OCI-LY1 (cell line): ENCODE data around the gene RGS17.

ENCODE experiments used
- H2AFZ ChIP-seq: fragments of 200-600 bp; sonication (generic), shearing (Covaris generic); 2 replicates; pipeline ENCODE4 v1.6.0; 2014; ENCODE audit warnings: antibody characterized with exemption, mild to moderate bottlenecking, low read length
- H3F3A ChIP-seq: fragments of 200-600 bp; sonication (generic), shearing (Covaris generic); 2 replicates; pipeline ENCODE4 v1.6.0; 2014; ENCODE audit warnings: mild to moderate bottlenecking, antibody characterized with exemption, low read length, moderate library complexity; ENCODE audit not compliant: insufficient read depth
- H3K27ac ChIP-seq: fragments of 200-600 bp; sonication (generic); 2 replicates; pipeline ENCODE4 v1.5.1; 2014; ENCODE audit warnings: low read length, mixed run types, mild to moderate bottlenecking, low read depth; ENCODE audit not compliant: poor library complexity, severe bottlenecking
- H3K27me3 ChIP-seq: fragments of 200-600 bp; sonication (generic); 2 replicates; pipeline ENCODE4 v1.6.0; 2014; ENCODE audit warnings: antibody characterized with exemption, mild to moderate bottlenecking, low read length, moderate library complexity; ENCODE audit not compliant: insufficient read depth
- H3K36me3 ChIP-seq: fragments of 200-600 bp; sonication (generic); 2 replicates; pipeline ENCODE4 v1.6.1; 2014; ENCODE audit warnings: mild to moderate bottlenecking, antibody characterized with exemption, low read length, moderate library complexity, mixed read lengths; ENCODE audit not compliant: insufficient read depth
- H3K4me1 ChIP-seq: fragments of 200-600 bp; sonication (generic); 2 replicates; pipeline ENCODE4 v1.5.1; 2014; ENCODE audit warnings: mild to moderate bottlenecking, low read length, moderate library complexity; ENCODE audit not compliant: insufficient read depth, severe bottlenecking
- H3K4me2 ChIP-seq: fragments of 200-600 bp; sonication (generic), shearing (Covaris generic); 2 replicates; pipeline ENCODE4 v1.6.1; 2014; ENCODE audit warnings: low read length
- H3K4me3 ChIP-seq: fragments of 200-600 bp; sonication (generic); 2 replicates; pipeline ENCODE4 v1.5.1; 2014; ENCODE audit warnings: low read length, low read depth, mild to moderate bottlenecking, mixed read lengths; ENCODE audit not compliant: poor library complexity, severe bottlenecking
- H3K79me2 ChIP-seq: fragments of 200-600 bp; shearing (Covaris generic); 2 replicates; pipeline ENCODE4 v1.6.1; 2016; ENCODE audit warnings: mixed run types, low read length, mixed read lengths; ENCODE audit not compliant: insufficient read depth
- H3K9ac ChIP-seq: fragments of 200-600 bp; sonication (generic), shearing (Covaris generic); 2 replicates; pipeline ENCODE4 v1.6.1; 2014; ENCODE audit warnings: mild to moderate bottlenecking, low read length, mixed read lengths
- H3K9me2 ChIP-seq: fragments of 200-600 bp; sonication (generic), shearing (Covaris generic); 2 replicates; pipeline ENCODE4 v1.6.1; 2014; ENCODE audit warnings: low read depth, mild to moderate bottlenecking, low read length, mixed read lengths
- H3K9me3 ChIP-seq: fragments of 200-600 bp; shearing (Covaris generic); 2 replicates; pipeline ENCODE4 v1.6.1; 2014; ENCODE audit warnings: low read length, mixed read lengths
- H4K20me1 ChIP-seq: fragments of 200-600 bp; sonication (generic), shearing (Covaris generic); 2 replicates; pipeline ENCODE4 v1.6.0; 2016; ENCODE audit warnings: mild to moderate bottlenecking, low read length; ENCODE audit not compliant: insufficient read depth
- CTCF ChIP-seq: fragments of 200-600 bp; sonication (generic), shearing (Covaris generic); IDR thresholded peaks from 2 replicates; pipeline ENCODE4 v1.5.1; 2017; ENCODE audit warnings: mild to moderate bottlenecking, antibody characterized with exemption, low read length, moderate library complexity, mixed read lengths
- EZH2 ChIP-seq: fragments of 200-600 bp; sonication (generic), shearing (Covaris generic); IDR thresholded peaks from 2 replicates; pipeline ENCODE4 v1.8.0; 2017; ENCODE audit warnings: borderline replicate concordance, mixed run types, mild to moderate bottlenecking, antibody characterized with exemption, low read length, moderate library complexity, mixed read lengths

RGS17 gene

GRCh38 chr6:153162172-153162571, 31.1 kb upstream of the RGS17 start:
- Histone ChIP-seq H3F3A (no peaks in the 10 kb centered on the region), H3K9ac (no peak overlapping the region), H2AFZ (no peak overlapping the region), H3K27me3 (no peaks in the 10 kb centered on the region), H3K9me3 (no peaks in the 10 kb centered on the region), H3K36me3 (no peaks in the 10 kb centered on the region), H3K9me2 (no peaks in the 10 kb centered on the region), H3K27ac (no peak overlapping the region), H4K20me1 (no peaks in the 10 kb centered on the region), H3K4me3 (no peak overlapping the region), H3K4me2 (no peak overlapping the region), H3K79me2 (no peaks in the 10 kb centered on the region), H3K4me1 (no peaks in the 10 kb centered on the region)
- no peak for TF ChIP-seq EZH2
- no peak for TF ChIP-seq CTCF

GRCh38 chr6:153160221-153160620, 29.1 kb upstream of the RGS17 start:
- no peak overlapping the region for H3K9ac ChIP-seq
- no peaks in the 10 kb centered on the region for H3K4me1 ChIP-seq
- H3K27me3 ChIP-seq: no peaks in the 10 kb centered on the region
- TF ChIP-seq EZH2 (no peak), CTCF (no peak)
- H4K20me1 ChIP-seq: no peaks in the 10 kb centered on the region
- H3K36me3 ChIP-seq: no peaks in the 10 kb centered on the region
- H3K4me2 ChIP-seq: no peak overlapping the region
- no peaks in the 10 kb centered on the region for H3K79me2 ChIP-seq
- no peaks in the 10 kb centered on the region for H3F3A ChIP-seq
- H3K9me2 ChIP-seq: no peaks in the 10 kb centered on the region
- no peak overlapping the region for H3K4me3 ChIP-seq
- H3K27ac ChIP-seq: no peak overlapping the region
- no peaks in the 10 kb centered on the region for H3K9me3 ChIP-seq
- no peak overlapping the region for H2AFZ ChIP-seq

GRCh38 chr6:153150752-153151440, 19.8 kb upstream of the RGS17 start:
- Histone ChIP-seq H3K4me2 (no peak overlapping the region), H3K4me1 (no peaks in the 10 kb centered on the region), H2AFZ (no peak overlapping the region), H3K27ac (no peak overlapping the region), H3K9ac (no peak overlapping the region), H3K79me2 (no peaks in the 10 kb centered on the region), H3K9me2 (no peaks in the 10 kb centered on the region), H3K36me3 (no peaks in the 10 kb centered on the region), H3F3A (no peaks in the 10 kb centered on the region), H3K9me3 (no peaks in the 10 kb centered on the region), H3K4me3 (no peak overlapping the region), H4K20me1 (no peaks in the 10 kb centered on the region), H3K27me3 (no peaks in the 10 kb centered on the region)
- TF ChIP-seq CTCF (no peak), EZH2 (no peak)
